Measurements from ENCODE around the gene TM2D3. TPM values are rescaled to one million over a fixed set of nuclear protein-coding genes. Genes with fewer than 3 reads are reported as not detected.
A peak's percentile ranks its signal among the peaks of the same experiment; 100 is the strongest.

TM2D3 gene
- total RNA-seq, 2 experiments from 2014 or later, result 37.8 to 38.5 TPM

DNA sequence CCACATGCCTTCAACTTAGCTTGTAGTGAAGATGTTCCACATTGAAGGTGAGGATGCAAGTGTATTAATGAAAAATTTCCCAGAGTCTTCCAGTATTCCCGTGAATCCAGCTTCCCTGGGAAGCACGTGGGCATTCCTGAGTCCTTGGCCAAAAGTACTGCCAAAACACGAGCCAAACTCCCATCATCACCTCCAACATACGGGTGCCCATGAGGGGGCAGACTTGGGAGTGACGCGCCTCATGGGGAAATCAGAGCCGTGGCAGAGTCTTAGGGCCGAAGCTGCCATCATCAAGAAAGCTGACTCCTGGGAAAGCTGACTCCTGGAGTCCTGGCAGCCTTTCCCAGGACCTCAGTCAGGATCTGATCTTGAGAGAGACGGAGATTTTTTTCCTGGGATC, 20.1 kb upstream of the TM2D3 start:
- Mint-ChIP-seq H3K36me3 (ENCODE audit: low read depth) (peaks cover 38% of the 10 kb centered on the region), H3K27ac (no peak overlapping the region), H3K27me3 (no peaks in the 10 kb centered on the region), H3K4me3 (no peak overlapping the region), H3K9me3 (peaks cover 3% of the 10 kb centered on the region), H3K4me1 (ENCODE audit: low read depth) (peaks cover 9% of the 10 kb centered on the region)
- ATAC-seq, result no peak
- intact Hi-C loops (cut with micrococcal nuclease), result no loop called here
- no peak for TF ChIP-seq CTCF (IDR thresholded peaks at IDR 0.05)
- DNase-seq, result no peak
- CTCF ChIA-PET, result interaction anchor here (0.7 to 1.6 kb wide), 3 partner anchors 19 to 352 kb away, joined by 3 read pairs; no protein-coding TSS in a partner anchor
- POLR2A ChIA-PET, result no interaction called here

DNA sequence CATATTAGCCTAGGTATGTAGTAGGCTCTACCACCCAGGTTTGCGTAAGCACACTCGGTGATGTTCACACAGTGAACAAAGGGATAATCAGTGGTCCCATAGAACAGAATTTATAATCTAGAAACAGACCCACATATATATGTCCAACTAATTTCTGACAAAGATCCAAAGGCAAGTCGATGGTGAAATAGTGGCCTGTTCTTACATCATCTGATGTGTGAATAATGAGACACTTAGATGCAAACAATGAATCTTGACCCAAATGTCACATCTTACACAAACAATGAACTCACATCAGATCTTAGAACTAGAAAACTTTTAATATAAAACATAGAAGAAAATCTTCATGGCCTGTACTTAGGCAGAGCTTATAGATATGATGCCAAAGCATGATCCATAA, 17.6 kb upstream of the TM2D3 start:
- Mint-ChIP-seq H3K27ac (peak overlapping the region; percentile 11), H3K36me3 (ENCODE audit: low read depth) (peaks cover 41% of the 10 kb centered on the region)

DNA sequence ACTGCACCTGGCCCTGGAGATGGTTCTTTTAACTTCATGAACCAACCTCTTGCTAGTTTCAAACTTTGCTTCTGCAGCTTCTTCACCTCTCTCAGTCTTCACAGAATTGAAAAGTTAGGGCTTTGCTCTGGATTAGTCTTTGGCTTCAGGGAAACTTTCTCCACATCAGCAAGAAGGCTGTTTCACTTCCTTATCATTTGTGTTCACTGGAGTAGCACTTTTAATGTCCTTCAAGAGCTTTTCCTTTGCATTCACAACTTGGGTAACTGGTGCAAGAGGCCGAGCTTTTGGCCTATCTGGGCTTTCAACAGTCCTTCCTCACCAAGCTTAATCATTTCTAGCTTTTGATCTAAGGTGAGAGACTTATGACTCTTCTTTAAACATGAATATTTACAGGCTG, 15.7 kb upstream of the TM2D3 start:
- POLR2A ChIA-PET, result no interaction called here
- no peak for DNase-seq
- no peak overlapping the region for H3K4me3 Mint-ChIP-seq
- no peaks in the 10 kb centered on the region for H3K27me3 Mint-ChIP-seq
- TF ChIP-seq CTCF (IDR thresholded peaks at IDR 0.05), result no peak
- H3K9me3 Mint-ChIP-seq, result peaks cover 6% of the 10 kb centered on the region
- H3K27ac Mint-ChIP-seq, result no peak overlapping the region
- H3K4me1 Mint-ChIP-seq (ENCODE audit: low read depth), result peaks cover 9% of the 10 kb centered on the region
- CTCF ChIA-PET, result interaction anchor here (1.1 kb wide), 2 partner anchors 10 to 13 kb away, joined by 4 read pairs; no protein-coding TSS in a partner anchor
- intact Hi-C loops (cut with micrococcal nuclease), result no loop called here
- peaks cover 29% of the 10 kb centered on the region for H3K36me3 Mint-ChIP-seq (ENCODE audit: low read depth)
- ATAC-seq, result no peak

More for the DNA sequence above, 17.6 kb upstream of the TM2D3 start:
- Mint-ChIP-seq H3K4me1 (ENCODE audit: low read depth) (peaks cover 9% of the 10 kb centered on the region), H3K27me3 (no peaks in the 10 kb centered on the region), H3K9me3 (peaks cover 6% of the 10 kb centered on the region), H3K4me3 (no peak overlapping the region)
- POLR2A ChIA-PET, result no interaction called here
- TF ChIP-seq CTCF (IDR thresholded peaks at IDR 0.05), result no peak
- intact Hi-C loops (cut with micrococcal nuclease), result no loop called here
- DNase-seq, result no peak
- no peak for ATAC-seq
- CTCF ChIA-PET, result interaction anchor here (1.1 kb wide), 1 partner anchor 22 kb away, joined by 3 read pairs; no protein-coding TSS in a partner anchor

DNA sequence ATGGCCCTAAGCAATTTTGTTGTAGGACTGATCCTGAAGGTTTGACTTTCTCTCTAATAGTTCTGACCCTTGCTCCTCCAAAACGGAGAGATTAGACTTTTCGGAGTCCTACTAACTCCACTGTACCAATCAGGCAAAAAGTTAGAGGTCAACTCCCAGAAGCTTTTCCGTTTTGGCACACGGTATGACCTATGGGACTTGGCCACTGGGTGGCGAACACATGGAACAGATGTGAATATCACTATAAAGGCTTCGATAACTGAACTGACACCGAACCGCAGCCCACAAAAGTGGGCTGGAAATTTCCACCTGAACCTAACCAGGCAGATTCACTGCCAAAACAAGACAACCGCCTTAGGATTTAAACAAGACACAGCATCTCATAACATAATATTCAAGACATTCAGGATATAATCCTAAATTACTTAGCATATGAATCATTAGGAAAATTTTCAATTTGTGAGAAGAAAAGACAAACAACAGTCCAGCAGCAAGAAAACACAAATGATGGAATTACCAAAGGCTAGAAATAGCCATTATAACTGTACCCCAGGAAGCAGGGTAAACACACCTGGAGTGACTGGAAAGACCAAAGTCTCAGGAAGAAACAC, 12.2 kb upstream of the TM2D3 start:
- ATAC-seq, result no peak
- no peak for TF ChIP-seq CTCF (IDR thresholded peaks at IDR 0.05)
- no peak overlapping the region for H3K27ac Mint-ChIP-seq
- peak; percentile 13 for DNase-seq
- intact Hi-C loops (cut with micrococcal nuclease), result no loop called here
- no peak overlapping the region for H3K4me3 Mint-ChIP-seq
- peaks cover 6% of the 10 kb centered on the region for H3K9me3 Mint-ChIP-seq
- POLR2A ChIA-PET, result no interaction called here
- CTCF ChIA-PET, result no interaction called here
- peaks cover 10% of the 10 kb centered on the region for H3K36me3 Mint-ChIP-seq (ENCODE audit: low read depth)
- peaks cover 7% of the 10 kb centered on the region for H3K4me1 Mint-ChIP-seq (ENCODE audit: low read depth)
- no peaks in the 10 kb centered on the region for H3K27me3 Mint-ChIP-seq

DNA sequence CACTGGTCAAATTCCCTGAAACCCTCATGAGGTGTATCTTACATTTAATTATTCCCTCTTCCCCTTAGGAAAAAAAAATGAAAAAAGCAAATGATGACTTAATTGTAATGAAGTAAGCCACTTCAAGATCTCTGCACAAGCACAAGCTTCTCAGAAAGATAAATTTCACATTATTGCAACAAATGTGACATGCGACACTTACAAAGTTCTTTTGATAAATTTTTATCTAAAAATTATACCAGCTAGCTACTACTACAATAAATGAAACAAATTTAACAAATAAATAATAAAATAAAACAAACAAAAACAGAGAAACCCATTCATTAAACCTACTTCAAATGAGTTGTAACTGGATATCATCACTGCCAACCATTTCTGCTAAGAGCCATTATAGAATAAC, 10.0 kb upstream of the TM2D3 start:
- H3K4me3 Mint-ChIP-seq, result no peak overlapping the region
- peaks cover 3% of the 10 kb centered on the region for H3K36me3 Mint-ChIP-seq (ENCODE audit: low read depth)
- H3K27ac Mint-ChIP-seq, result no peak overlapping the region
- H3K4me1 Mint-ChIP-seq (ENCODE audit: low read depth), result peaks cover 6% of the 10 kb centered on the region
- no peak for DNase-seq
- peaks cover 2% of the 10 kb centered on the region for H3K9me3 Mint-ChIP-seq
- ATAC-seq, result no peak
- ChIA-PET CTCF (interaction anchor here (1.4 kb wide), 1 partner anchor 21 kb away, joined by 3 read pairs; no protein-coding TSS in a partner anchor), POLR2A (interaction anchor here (0.7 kb wide), 1 partner anchor 19 kb away, joined by 3 read pairs; no protein-coding TSS in a partner anchor)
- TF ChIP-seq CTCF (IDR thresholded peaks at IDR 0.05), result no peak
- intact Hi-C loops (cut with micrococcal nuclease), result no loop called here
- H3K27me3 Mint-ChIP-seq, result no peaks in the 10 kb centered on the region

Data from activated CD8-positive, alpha-beta T cell treated with anti-CD3 and anti-CD28 coated beads for 36 hours (primary cell).